Stimulated activated CD4-positive, alpha-beta T cell treated with anti-CD3 and anti-CD28 coated beads, Interleukin-4, amount 100 ng/mL, for 24 hours (primary cell): Measurements from ENCODE around the gene SPAAR.
"Not testable (repeated sequence)": the region's sequence is repeated elsewhere in the genome, so short reads cannot be mapped to it uniquely, and the experiment has no call there.

Experiments used
- DNase-seq: peaks from one replicate; pipeline ENCODE4 v3.0.0-alpha.2; 2020

The SPAAR gene

GRCh38 chr9:35905051-35905781, 4.1 kb upstream of the SPAAR start:
- no peak for DNase-seq

GRCh38 chr9:35905912-35906679, 3.2 kb upstream of the SPAAR start, which contains the start of gene HRCT1:
Gene HRCT1 (plus strand): TSS chr9:35906202. CDS start chr9:35906288, 86 bp downstream.
- DNase-seq = no peak

GRCh38 chr9:35906923-35907699, 2.2 kb upstream of the SPAAR start:
- DNase-seq = no peak

GRCh38 chr9:35907711-35908503, 1.4 kb upstream of the SPAAR start:
- DNase-seq = no peak

- no peak for DNase-seq
Measured at GRCh38 chr9:35908504-35909125, 675 bp upstream of the SPAAR start.

- no peak for DNase-seq
Measured at GRCh38 chr9:35909687-35910612, 660 bp downstream of the SPAAR start.

- DNase-seq = peak; percentile 43
Measured at GRCh38 chr9:35910613-35911359, 1.5 kb downstream of the SPAAR start.

- DNase-seq = no peak
Measured at GRCh38 chr9:35911690-35912089, 2.4 kb downstream of the SPAAR start.

- DNase-seq = no peak
Measured at GRCh38 chr9:35912791-35913400, 3.6 kb downstream of the SPAAR start.

GRCh38 chr9:35913429-35913828, 4.1 kb downstream of the SPAAR start:
- DNase-seq = not testable (repeated sequence)

GRCh38 chr9:35914301-35914807, 5.1 kb downstream of the SPAAR start:
- DNase-seq = no peak

- DNase-seq = no peak
Measured at GRCh38 chr9:35915681-35916294, 6.5 kb downstream of the SPAAR start.

GRCh38 chr9:35917261-35917660, 8.0 kb downstream of the SPAAR start:
- DNase-seq = no peak

- no peak for DNase-seq
Measured at GRCh38 chr9:35918780-35919179, 9.5 kb downstream of the SPAAR start.

GRCh38 chr9:35919212-35920008, 10.1 kb downstream of the SPAAR start:
- DNase-seq = no peak

GRCh38 chr9:35920051-35920620, 10.8 kb downstream of the SPAAR start:
- no peak for DNase-seq

- DNase-seq = no peak
Measured at GRCh38 chr9:35923598-35923926, 14.3 kb downstream of the SPAAR start.
